NCI-H345 (cell line): ENCODE measurements around the gene POU2AF3.
"Not testable (repeated sequence)": the region's sequence is repeated elsewhere in the genome, so short reads cannot be mapped to it uniquely, and the experiment has no call there.

ENCODE experiments used
- DNase-seq: peaks from one replicate; lab custom pipeline; 2025; lab: John Stamatoyannopoulos, UW

POU2AF3 gene

GRCh38 chr11:111298413-111299100, at the start of gene POU2AF3:
Gene POU2AF3 (plus strand): TSS chr11:111298546. CDS start chr11:111298582, 36 bp downstream.
- no peak for DNase-seq

GRCh38 chr11:111250936-111251335, 47.4 kb upstream of the POU2AF3 start:
- DNase-seq: no peak

GRCh38 chr11:111253131-111253530, 45.2 kb upstream of the POU2AF3 start:
- no peak for DNase-seq

GRCh38 chr11:111253630-111254029, 44.7 kb upstream of the POU2AF3 start:
- DNase-seq: no peak

DNA sequence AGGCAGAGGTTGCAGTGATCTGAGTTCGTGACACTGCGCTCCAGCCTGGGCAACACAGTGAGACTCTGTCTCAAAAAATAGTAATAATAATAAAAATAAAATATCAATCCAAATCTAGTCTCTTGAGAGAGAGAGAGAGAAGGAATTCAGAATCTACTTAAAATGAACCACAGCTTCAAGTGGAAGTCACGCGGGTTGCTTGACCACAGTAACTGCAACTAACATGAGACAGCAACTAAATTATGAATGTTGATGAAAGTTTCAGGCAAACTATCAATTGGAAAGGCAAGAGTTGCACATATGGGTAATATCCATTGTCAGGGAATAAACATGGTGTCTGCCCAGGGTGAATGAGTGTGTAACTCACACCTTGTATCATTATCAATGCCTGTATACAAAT, 40.3 kb upstream of the POU2AF3 start:
- DNase-seq: no peak

DNA sequence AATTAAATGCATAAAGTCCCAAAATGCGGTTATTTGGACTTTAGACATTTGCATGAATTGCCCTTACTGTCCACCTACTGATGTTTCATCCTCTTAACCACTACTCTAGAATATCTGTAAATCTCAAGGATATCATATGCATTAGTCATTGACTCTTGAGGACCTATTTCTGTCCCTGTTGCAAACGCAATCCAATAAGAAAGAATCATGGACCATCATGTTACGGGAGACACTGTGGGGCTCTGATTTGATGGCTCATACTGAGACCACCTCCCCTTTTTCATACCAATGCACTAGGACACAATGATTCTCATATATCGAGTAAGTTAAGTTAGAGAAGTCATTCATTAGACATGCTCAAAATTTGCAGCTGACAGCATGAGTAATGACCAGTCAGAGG, 38.5 kb upstream of the POU2AF3 start:
- DNase-seq: no peak

DNA sequence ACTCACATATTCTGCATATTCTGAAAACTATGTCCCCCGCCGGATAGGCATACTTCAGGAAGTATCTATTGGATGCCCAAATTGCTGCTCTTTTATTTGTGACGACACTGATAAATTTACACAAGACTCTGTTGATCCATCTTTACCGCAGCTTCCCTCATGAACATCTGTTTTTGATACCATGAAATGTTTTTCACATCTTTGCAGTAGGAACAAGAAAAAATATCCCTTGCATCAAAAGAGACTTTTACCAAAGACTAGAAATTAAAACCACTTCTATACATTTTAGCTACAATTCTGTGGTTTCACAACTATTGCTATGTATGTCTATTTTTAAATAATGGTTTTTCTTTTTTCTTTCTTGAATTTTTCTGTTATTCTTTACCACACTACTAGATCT, 37.5 kb upstream of the POU2AF3 start:
- DNase-seq: no peak

GRCh38 chr11:111264646-111265045, 33.7 kb upstream of the POU2AF3 start:
- DNase-seq: no peak

GRCh38 chr11:111265421-111265820, 32.9 kb upstream of the POU2AF3 start:
- DNase-seq: no peak

DNA sequence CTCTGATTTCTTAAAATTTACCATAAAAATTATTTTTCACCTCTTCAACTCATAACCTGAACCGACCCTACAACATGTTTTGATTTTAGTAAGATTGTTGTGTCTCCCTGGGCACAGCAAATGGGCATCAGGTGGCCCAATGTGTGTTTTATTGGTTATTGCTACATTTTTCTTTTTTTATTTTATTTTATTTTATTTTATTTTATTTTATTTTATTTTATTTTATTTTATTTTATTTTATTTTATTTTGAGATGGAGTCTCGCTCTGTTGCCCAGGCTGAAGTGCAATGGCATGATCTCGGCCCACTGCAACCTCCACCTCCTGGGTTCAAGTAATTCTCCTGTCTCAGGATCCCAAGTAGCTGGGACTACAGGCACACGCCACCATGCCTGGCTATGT, 30.0 kb upstream of the POU2AF3 start:
- not testable (repeated sequence) for DNase-seq

GRCh38 chr11:111269146-111269868, 29.0 kb upstream of the POU2AF3 start:
- DNase-seq: no peak

GRCh38 chr11:111272420-111272819, 25.9 kb upstream of the POU2AF3 start:
- DNase-seq: no peak

- DNase-seq: no peak
Observed at GRCh38 chr11:111282562-111283075, 15.7 kb upstream of the POU2AF3 start.

DNA sequence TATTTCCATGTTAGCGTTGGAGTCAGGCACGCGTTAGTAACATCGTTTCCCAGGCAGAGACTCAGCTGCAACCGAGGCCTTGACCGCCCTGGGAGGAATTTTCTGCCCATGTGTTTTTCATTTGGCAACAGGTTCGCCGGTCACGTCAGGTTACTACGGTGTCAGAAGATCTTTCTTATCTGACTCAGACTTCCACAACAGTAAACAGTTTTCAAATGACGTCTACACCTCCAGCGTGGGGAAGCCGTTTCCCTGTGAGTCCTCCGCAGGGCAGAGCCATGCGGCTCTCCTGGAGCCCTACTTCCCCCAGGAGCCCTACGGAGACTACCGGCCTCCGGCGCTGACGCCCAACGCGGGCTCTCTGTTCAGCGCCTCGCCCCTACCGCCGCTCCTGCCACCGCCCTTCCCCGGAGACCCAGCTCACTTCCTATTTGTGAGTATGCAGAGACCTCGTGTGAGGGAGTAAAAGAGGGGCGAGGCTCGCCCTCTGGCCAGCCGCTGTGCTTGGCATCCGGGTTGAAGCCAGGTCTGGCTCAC, 14.3 kb upstream of the POU2AF3 start:
- DNase-seq: no peak

- DNase-seq: no peak
Observed at GRCh38 chr11:111285189-111286091, 12.9 kb upstream of the POU2AF3 start.

DNA sequence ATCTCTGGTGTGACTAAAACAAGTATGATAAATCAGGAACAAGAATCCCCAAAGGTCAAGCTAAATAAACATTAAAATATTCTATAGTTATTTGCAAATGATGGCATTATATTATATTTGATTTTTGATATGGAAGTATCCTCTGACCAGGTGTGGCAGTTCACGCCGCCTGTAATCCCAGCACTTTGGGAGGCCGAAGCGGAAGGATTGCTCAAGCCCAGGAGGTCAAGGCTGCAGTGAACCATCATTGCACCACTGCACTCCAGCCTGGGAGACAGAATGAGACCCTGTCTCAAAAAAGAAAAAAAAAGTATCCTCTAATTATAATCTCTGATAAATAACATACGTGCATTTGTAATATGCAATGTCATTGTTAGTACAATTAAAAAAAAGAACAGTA, 6.6 kb upstream of the POU2AF3 start:
- no peak for DNase-seq

DNA sequence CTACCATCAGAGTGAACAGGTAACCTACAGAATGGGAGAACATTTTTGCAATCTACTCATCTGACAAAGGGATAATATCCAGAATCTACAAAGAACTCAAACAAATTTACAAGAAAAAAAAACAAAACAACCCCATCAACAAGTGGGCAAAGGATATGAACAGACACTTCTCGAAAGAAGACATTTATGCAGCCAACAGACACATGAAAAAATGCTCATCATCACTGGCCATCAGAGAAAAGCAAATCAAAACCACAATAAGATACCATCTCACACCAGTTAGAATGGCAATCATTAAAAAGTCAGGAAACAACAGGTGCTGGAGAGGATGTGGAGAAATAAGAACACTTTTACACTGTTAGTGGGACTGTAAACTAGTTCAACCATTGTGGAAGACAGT, 5.9 kb upstream of the POU2AF3 start:
- DNase-seq: not testable (repeated sequence)

DNA sequence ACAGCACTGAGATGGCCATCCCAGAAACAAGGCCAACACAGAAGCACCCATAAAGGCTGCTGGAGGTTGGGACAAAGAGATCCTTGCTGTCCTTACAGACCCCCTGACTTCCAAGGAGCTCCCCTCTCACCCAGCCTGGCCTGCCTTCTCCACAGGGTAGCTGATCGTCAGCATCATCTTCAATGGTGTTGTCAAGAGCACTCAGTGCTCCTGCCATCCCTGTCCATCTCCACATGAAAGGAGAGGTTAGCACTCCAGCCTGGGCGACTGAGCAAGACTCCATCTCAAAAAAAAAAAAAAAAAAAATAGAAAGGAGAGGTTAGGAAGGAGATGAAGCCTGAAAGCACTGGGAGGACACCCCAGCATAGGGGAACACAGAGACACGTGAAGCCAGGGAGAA, 2.1 kb upstream of the POU2AF3 start:
- DNase-seq: no peak

- no peak for DNase-seq
Observed at GRCh38 chr11:111297696-111298095, 650 bp upstream of the POU2AF3 start.

DNA sequence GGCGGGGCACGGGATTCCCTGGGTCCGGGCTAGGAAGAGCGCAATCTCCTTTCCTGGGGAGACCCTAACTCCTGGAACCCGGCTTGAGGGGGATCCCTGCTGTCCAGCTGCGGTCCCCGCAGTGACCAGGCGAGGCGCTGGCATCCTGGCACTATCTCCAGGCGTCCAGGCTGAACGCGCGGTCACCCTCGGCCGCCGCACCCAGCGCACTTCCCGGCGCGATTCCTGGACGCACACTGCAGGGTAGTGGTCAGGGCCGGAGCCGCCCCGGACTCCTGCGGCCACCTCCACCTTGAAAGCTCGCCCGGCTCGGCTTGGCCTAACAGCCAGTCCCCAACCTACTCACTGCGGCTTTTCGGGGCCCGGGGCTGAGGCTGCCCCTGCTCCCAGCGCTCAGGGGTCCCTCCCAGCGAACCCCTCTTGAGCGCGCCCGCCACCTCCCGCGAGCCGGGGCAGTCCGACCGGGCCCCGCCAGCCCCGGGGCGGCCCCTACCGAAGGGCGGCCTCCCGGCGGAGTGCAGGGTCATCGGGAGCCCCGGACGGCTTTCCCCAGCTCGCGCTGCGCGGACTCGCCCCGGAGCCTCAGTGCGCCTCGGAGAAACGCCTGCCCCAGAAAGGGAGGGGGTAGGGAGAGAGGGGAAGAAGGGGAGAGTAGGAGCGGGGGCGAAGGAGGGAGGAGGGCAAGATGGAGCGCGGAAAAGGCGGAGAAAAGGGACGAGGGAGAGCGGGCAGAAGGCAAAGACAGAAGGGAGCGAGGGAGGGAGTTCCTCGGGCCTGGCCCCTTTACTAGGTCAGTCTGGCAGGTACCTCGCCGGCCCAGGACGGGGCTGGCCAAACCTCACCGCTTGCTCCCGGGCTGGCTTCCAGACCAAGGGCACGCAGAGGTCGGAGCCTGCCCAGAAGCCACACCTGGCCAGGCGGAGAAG, 1.0 kb downstream of the POU2AF3 start:
- DNase-seq: no peak

DNA sequence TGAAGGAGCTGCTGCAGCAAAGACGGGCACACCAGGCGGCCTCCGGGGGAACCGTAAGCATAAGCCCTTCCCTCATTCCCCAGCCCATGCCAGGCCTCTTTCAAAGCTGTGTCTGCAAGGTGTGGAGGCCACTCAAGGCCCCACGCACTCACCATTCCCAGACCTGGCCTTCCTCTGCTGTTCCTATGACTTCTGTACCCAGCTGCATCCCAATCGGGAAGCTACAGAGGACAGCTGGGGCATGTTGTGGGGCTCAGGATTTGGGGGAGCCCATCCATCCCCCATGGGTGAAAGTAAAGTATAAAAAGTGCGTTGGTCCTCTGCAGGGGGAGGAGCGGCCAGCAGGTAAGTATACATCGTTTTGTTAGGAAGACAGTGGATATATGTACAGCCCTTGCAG, 2.2 kb downstream of the POU2AF3 start:
- DNase-seq: no peak
